ENCODE results near the gene INTS6.
"Not testable (repeated sequence)": the region's sequence is repeated elsewhere in the genome, so short reads cannot be mapped to it uniquely, and the experiment has no call there.

Gene INTS6

DNA sequence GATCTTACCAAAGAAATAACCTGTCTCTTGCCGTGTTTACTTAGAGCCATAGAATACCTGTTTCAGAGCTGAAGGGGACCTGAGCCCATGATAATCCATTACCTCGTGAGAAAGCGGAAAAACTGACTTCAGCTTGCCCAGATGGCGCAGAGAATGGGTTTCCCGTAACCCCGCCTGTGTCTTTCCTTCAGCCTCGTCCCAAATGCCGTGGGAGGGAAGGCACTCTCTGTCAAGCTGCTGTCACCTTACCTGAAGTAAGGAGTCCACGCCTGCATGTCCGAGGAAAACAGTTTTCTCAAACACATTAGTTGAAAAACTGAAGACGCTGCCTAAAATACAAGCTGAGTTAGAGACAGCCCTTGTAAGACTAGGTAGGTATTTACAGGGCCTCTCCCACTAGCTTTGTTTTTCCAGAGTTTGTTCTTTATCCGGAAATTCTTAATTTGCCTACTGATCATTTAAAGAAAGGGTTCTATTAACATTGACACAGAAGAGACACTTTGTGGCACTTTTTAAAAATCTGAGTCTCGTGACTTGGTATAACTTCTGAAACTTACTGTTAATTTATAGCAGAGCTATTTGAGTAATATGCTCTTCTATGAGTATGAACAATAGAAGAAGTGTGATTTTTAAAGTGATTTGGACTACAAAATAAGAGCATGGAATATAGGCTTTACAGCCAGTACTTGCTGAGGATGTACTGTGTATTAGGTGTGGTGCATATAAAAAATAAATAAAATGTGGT lies 1.3 kb upstream of the INTS6 start:
- DNase-seq (ENCODE audit: low read depth in 2 of 2): peak; percentile 12 to 19

- peak; percentile 65 to 70 for DNase-seq (ENCODE audit: low read depth in 2 of 2)
Measured at GRCh38 chr13:51453207-51453958, 547 bp upstream of the INTS6 start.

GRCh38 chr13:51451467-51452360 lies 1.1 kb downstream of the INTS6 start:
- peak; percentile 68 to 71 for DNase-seq (ENCODE audit: low read depth in 2 of 2)

DNA sequence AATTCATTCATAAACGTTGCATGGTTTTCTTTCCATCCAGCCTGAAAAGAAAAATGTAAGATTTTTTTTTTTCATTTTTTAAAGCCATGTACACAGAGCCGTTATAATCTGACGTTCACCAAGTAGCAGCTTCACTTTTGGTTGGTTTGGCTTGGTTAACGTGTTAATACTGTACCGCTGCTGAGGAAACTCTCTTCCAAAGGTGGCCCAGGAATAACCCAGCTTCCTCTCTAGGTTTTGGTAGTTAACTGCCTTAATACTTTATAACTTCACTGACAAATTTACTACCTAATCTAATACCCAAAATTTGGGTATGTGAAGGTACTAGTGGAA lies 1.7 kb downstream of the INTS6 start:
- no peak for DNase-seq (ENCODE audit: low read depth in 2 of 2)

- no peak for DNase-seq (ENCODE audit: low read depth in 2 of 2)
Measured at GRCh38 chr13:51449018-51449417, 3.8 kb downstream of the INTS6 start.

DNA sequence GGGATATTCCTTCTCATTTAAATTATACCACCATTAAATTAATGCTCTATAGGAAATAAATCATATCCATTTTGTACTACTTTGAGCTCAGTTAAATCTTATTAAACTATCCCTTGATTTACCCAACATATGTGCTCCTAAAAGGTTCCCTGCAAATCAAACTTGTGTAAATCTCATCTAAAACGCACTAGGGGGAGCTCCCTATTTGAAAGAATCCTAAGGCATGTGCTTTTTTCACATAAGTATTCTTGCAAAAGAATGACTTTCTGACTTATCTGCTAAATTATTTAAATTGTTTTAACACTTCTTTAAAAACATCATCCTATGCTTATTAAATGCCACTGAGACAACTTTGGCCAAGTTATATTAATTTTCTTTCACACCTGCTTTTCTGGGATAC lies 7.9 kb downstream of the INTS6 start:
- no peak for DNase-seq (ENCODE audit: low read depth in 2 of 2)

DNA sequence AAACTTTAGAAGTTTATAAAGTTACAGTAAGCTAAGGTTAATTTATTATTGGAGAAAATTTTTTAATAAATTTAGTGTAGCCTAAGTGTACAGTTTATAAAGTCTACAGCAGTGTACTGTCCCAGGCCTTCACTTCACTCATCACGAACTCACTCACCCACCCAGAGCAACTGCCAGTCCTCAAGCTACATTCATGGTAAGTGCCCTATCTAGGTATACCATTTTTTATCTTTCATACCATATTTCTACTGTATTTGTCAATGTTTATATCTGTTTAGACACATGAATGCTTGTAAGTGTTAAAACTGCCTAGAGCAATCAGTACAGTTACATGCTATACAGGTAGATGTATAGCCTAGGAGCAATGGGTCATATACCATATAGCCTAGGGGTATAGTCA lies 12.5 kb downstream of the INTS6 start:
- DNase-seq (ENCODE audit: low read depth in 2 of 2): no peak

GRCh38 chr13:51437550-51438127 lies 15.2 kb downstream of the INTS6 start:
- DNase-seq (ENCODE audit: low read depth in 2 of 2): no peak

DNA sequence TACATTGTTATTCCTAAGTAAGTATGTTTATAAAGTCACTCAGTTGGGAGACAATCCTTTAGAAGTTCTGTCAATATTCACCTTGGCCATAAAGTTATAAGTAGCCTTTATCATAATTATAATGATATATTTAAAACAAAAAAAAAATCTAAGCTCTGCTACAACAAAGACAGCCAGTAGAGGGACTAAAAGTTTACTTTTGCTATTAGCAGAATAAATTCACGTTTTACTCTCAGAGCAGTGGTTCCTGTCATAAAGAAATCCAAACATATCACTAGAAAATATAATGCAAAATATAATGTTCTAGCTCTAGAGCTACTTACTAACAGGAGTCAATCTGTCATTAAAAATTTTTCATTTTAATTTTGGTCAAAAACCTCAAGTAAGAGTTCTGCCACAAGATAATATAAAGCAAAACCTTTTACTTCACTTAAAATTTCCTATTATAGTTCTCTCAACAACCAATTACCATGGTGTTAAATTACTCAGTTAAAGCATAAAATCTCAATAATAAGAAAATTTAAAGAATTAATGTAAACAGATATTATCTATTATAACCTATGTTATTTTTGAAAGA lies 17.7 kb downstream of the INTS6 start:
- no peak for DNase-seq (ENCODE audit: low read depth in 2 of 2)

- DNase-seq (ENCODE audit: low read depth in 2 of 2): no peak
Measured at GRCh38 chr13:51432576-51432975, 20.3 kb downstream of the INTS6 start.

DNA sequence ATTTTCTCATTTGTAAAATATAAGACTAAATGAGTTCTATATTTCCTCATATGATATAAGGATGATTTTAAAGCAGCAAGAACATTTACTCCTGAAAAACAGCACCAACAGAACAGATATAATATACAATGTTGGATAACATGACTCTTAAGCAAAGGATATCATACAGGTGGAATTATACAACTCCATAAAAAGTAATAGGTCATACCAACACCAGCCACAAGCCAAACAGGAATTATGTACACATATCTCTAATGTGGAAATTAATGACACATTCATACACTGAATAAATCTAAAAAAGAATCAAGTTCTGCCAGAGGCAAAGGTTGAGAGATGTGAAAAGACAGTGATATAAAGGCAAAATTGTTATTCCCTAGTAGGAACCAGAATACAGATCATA lies 25.9 kb downstream of the INTS6 start:
- no peak for DNase-seq (ENCODE audit: low read depth in 2 of 2)

GRCh38 chr13:51425410-51426042 lies 27.3 kb downstream of the INTS6 start:
- no peak for DNase-seq (ENCODE audit: low read depth in 2 of 2)

DNA sequence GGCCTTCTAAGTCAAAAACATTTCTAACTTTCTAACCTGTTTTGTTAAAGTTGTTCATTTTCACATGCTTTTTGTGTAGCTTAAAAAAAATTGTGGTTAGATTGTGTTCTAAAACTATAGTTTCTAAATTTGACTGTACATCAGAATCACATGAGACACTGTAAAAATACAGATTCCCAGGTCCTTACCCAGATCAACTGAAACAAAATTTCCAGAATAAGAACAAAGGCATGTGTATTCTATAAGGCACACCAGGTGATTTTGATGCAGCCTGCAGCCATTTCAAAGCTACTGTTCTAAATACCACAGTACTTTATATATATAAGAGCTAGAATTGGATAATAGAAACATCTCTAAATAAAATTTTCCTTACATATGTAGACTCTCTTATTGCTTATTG lies 29.1 kb downstream of the INTS6 start:
- DNase-seq (ENCODE audit: low read depth in 2 of 2): no peak

DNA sequence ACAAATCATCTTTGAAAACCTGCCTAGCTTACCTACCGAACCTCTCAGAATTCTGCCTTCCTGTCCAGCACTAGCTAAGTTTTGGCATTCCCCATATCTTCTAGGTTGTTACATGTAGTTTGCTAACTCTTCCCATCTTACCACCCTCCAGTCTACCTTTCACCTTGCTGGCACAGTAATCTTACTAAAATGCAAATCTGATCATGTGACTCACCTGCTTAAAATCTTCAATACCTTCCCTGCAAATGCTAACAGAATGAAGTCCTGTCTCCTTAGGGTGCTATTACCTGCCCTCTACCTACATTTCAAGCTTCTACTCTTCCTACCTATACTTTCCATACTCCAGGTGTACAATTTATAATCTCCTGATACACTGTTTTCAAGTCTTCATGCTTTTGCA lies 30.4 kb downstream of the INTS6 start:
- no peak for DNase-seq (ENCODE audit: low read depth in 2 of 2)

DNA sequence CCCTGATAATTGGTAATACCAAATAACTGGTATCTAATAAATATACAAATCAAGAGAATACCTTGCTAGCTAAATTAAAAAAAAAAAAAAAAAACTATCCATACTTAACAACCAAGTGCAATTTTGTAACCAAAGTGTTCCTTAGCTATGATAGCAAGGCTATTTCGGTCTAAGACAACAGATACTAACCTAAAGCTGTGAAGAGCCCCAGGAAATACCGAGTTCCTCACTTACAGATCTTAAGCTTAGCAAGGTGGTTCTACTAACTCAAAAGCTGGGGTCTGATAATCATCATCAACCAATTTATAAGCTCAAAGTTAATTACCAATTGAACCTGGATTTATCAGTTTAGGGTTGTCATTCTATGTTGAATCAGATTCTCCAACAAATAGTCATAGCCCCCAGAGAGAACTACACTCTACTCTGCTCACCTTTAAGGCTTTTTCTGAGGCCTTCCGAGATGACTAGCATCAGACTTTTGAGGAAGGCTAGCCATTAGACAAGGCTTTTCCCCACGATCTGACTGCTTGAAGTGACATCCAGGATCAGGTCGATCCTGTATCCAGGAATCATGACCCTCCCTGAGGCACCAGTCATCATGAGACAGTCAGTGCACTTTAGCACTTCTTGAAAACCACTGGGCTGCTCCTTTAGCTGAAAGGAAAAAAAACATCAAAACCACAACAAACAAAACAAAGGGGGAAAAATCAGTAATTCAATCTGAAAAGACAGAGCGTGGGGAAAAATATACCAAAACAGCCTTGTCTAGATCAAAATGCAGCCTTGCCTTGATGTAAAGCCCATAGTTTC lies 31.9 kb downstream of the INTS6 start:
- DNase-seq (ENCODE audit: low read depth in 2 of 2): no peak

DNA sequence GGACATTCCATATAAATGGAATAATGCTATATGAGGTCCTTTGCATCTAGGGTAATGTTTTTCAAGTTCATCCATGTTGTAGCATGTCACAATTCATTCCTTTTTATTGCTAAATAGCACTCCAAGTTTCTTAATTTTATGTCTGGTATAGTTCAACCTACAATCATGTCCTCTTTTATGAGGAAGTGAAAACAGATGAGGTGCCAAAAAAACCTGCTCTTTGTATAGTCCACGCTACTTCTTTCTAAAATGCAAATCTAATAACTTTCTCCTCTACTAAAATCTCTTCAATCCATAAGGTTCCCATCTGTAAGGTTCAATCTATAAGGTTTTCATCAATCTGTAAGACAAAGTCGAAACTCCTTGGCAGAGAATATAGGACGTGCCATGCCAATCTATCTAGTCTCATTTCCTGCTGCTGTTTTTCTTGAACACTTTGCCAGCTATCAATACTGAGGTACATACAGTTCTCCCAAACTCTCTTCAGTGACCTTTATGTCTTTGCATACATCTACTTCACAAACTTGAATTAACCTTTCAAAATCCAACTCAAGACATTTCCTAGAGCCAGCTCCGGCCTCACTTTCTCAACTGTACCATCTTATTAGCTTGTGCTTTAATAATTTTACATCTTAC lies 33.7 kb downstream of the INTS6 start:
- DNase-seq (ENCODE audit: low read depth in 2 of 2): no peak

DNA sequence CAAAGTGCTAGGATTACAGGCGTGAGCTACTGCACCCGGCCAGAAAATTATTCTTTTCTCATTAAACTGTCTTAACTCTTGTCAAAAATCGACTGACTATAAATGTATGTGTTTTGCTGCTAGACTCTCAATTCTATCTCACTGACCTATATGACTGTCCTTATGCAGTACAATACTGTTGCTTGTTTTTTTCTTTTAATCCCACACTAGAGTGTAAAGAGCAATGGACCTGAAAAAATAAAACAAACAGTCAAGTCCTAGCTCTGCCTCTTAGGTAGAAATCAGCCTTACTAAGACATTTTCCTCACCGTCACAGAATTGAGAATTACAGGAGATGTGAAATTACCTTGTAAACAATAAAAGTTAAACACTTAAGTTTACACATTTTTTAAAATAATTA lies 35.1 kb downstream of the INTS6 start:
- DNase-seq (ENCODE audit: low read depth in 2 of 2): no peak

DNA sequence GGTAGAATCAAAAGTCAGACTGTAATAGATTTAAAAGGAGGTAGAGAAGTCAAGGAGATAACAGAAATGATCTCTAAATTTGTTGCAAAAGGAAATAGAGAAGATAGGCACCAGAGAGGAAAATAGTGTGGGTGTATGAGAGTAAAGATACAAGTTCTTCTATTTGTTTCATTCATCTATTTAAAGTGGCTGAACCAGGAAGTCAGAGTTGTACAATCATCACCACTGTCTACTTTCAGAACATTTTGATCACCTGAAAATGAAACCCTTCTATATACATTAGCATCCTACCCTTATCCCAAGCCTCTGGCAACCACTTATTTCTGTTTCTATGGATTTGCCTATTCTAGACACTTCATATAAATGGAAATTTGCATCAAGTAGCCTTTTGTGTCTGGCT lies 36.7 kb downstream of the INTS6 start:
- no peak for DNase-seq (ENCODE audit: low read depth in 2 of 2)

DNA sequence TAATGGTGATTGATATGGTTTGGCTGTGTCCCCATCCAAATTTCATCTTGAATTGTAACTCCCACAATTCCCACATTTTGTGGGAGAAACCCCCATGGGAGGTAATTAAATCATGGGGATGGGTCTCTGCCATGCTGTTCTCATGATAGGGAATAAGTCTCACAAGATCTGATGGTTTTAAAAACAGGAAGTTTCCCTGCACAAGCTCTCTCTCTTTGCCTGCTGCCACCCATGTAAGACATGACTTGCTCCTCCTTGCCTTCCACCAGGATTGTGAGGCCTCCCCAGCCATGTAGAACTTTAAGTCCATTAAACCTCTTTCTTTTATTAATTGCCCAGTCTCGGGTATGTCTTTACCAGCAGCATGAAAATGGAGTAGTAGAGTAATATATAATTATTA lies 37.5 kb downstream of the INTS6 start:
- DNase-seq (ENCODE audit: low read depth in 2 of 2): not testable (repeated sequence)

DNA sequence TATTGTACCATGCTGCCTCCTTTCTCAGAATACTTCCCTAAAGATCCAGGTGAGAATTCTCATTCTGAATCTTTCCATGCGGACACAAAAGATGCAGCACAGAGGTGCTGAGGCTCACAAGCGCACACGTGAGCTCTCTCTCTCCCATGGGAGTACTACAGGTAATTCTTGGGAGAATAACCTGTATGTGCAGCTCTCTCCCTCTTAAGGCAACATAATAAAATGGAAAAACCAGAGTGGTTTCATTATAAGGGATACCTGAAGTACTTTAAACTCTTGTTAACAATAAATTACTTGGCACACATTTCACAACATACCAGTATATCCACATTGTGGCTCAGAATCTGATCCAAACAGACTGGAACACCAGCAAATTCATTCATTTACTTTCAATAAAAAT lies 40.4 kb downstream of the INTS6 start:
- DNase-seq (ENCODE audit: low read depth in 2 of 2): no peak

All from stimulated activated CD8-positive, alpha-beta memory T cell treated with anti-CD3 and anti-CD28 coated beads, Interleukin-2, amount 100 ng/mL, for 48 hours (primary cell).